ENCODE measurements around the gene POMGNT1. TPM values are rescaled to one million over a fixed set of nuclear protein-coding genes. Genes with fewer than 3 reads are reported as not detected.
A peak's percentile ranks its signal among the peaks of the same experiment; 100 is the strongest.

POMGNT1 gene
- total and polyA plus RNA-seq, 10 of the 15 experiments (the other 5 are each of a cell fraction or from before 2014, with no cell fraction given) = 8.6 to 35.2 (median 29.5) TPM

DNA sequence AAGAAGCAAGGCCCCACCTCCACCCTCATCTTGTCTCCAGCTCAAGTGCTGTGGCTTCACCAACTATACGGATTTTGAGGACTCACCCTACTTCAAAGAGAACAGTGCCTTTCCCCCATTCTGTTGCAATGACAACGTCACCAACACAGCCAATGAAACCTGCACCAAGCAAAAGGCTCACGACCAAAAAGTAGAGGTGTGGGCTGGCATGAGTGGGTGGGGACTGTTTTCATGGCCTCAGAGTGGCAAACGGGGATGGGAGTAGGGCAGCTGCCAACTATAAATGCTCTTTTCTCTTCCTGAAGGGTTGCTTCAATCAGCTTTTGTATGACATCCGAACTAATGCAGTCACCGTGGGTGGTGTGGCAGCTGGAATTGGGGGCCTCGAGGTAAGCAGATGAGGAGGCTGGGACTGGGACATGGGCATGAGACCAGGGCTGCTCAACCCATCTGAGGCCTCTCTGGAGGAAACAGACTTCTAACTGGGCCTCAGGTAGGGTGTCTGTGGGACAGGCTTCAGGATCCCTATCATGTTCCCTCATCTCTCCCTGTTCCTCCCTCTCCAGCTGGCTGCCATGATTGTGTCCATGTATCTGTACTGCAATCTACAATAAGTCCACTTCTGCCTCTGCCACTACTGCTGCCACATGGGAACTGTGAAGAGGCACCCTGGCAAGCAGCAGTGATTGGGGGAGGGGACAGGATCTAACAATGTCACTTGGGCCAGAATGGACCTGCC, 13.1 kb downstream of the POMGNT1 start:
- ChIA-PET CTCF (interaction anchor here (5.1 to 17.5 kb wide), 3 partner anchors 13 to 147 kb away, joined by 30 to 293 read pairs (median 108); partner anchors contain the start of gene POMGNT1), RAD21 (ENCODE audit: unreplicated experiment) (interaction anchor here (0.8 to 2.1 kb wide), 2 partner anchors 13 to 118 kb away, joined by 3 to 13 read pairs; partner anchors contain the start of genes LRRC41, POMGNT1 and UQCRH), SMC1A (ENCODE audit: uncharacterized antibody, unreplicated experiment) (interaction anchor here (0.6 to 6.1 kb wide), 6 partner anchors 13 to 148 kb away, joined by 3 to 52 read pairs (median 18); no protein-coding TSS in a partner anchor), POLR2A (interaction anchor here (0.6 to 1.1 kb wide), 2 partner anchors 11 to 820 kb away, joined by 3 read pairs; no protein-coding TSS in a partner anchor)
- no peak for TF ChIP-seq NR2C1 (IDR thresholded peaks at IDR 0.05)
- TF ChIP-seq NKRF (conservative IDR thresholded peaks at IDR 0.05) = no peak
- no peak for TF ChIP-seq SUPT20H (IDR thresholded peaks at IDR 0.05; ENCODE audit: borderline replicate concordance, control insufficient read depth, low read depth, low read length)
- no peak for TF ChIP-seq BRCA1 (IDR thresholded peaks at IDR 0.05; ENCODE audit: low read depth, low read length)
- no peak for TF ChIP-seq POU2F2 (IDR thresholded peaks at IDR 0.05; ENCODE audit: borderline replicate concordance, low read depth, low read length)
- no peak for TF ChIP-seq CUX1 (IDR thresholded peaks at IDR 0.05; ENCODE audit: insufficient replicate concordance, low read depth, low read length)
- no peak for TF ChIP-seq TCF3 (IDR thresholded peaks at IDR 0.05; ENCODE audit: borderline replicate concordance, insufficient read depth, low read depth, low read length)
- TF ChIP-seq SIN3A (IDR thresholded peaks at IDR 0.05; ENCODE audit: low read depth, low read length) = no peak
- no peak for TF ChIP-seq RELA (IDR thresholded peaks at IDR 0.05; ENCODE audit: borderline replicate concordance, partially characterized antibody)
- H3K9ac ChIP-seq (ENCODE audit: control insufficient read depth, insufficient read depth, low read length) = no peak overlapping the region
- no peak for DNase-seq (ENCODE audit: low read depth, low spot score)
- no peak overlapping the region for H3K4me3 ChIP-seq
- H3K4me2 ChIP-seq (ENCODE audit: control insufficient read depth, insufficient read depth) = no peak overlapping the region
- no peaks in the 10 kb centered on the region for H3K9me3 ChIP-seq (replicated peaks; ENCODE audit: control insufficient read depth, insufficient read depth, low read length)
- BruUV-seq (replicated peaks) = no TSS peak
- no peaks in the 10 kb centered on the region for H4K20me1 ChIP-seq (ENCODE audit: control insufficient read depth, insufficient read depth)
- intact Hi-C loops (cut with micrococcal nuclease; ENCODE audit: unreplicated experiment) = loop anchor here (10.0 kb wide), 1 partner anchor 500 kb away; the partner anchor contains the start of genes GPBP1L1 and TMEM69
- H3K27ac ChIP-seq (ENCODE audit: control insufficient read depth, insufficient read depth) = no peak overlapping the region; the same call in 1 of the 2 replicates
- H2AFZ ChIP-seq (ENCODE audit: control insufficient read depth, low read depth, low read length) = no peak overlapping the region
- WGBS (ENCODE audit: insufficient coverage, insufficient replicate concordance, low lambda C conversion rate, missing lambda C conversion rate) = 18% methylated on average over 7 of the region's 7 CpGs
- in situ Hi-C loops (cut with MboI) = no loop called here
- H3K79me2 ChIP-seq (ENCODE audit: control insufficient read depth, insufficient read depth, low read length) = no peaks in the 10 kb centered on the region
- no peaks in the 10 kb centered on the region for H3K36me3 ChIP-seq (ENCODE audit: control insufficient read depth in 2 of 2, insufficient read depth in 2 of 2, low read length in 1 of 2)
- H3K27me3 ChIP-seq (replicated peaks in 1 of 2; ENCODE audit: control insufficient read depth in 2 of 2, insufficient read depth in 2 of 2, low read length in 1 of 2) = no peaks in the 10 kb centered on the region
- H3K4me1 ChIP-seq (ENCODE audit: control insufficient read depth, insufficient read depth, low read length) = peaks cover 24% of the 10 kb centered on the region
- peak; percentile 5; the same call in 2 of the 3 replicates for ATAC-seq
- FAIRE-seq = no peak
